Fibroblast of lung (primary cell): ENCODE results near the gene ADPGK.

Source experiments
- EZH2 ChIP-seq: IDR thresholded peaks from 2 replicates; pipeline ENCODE4 v1.5.1; 2012; ENCODE audit warnings: low read length, control low read depth, mild to moderate bottlenecking; ENCODE audit errors: missing control alignments
- TF ChIP-seq, protein P1 (sequence below), 2 donors: IDR thresholded peaks in 1 of 2; conservative IDR thresholded peaks in 1 of 2; 1 replicate in 1 of 2; 2 replicates in 1 of 2; pipeline ENCODE4 v1.5.1; 2011 to 2012; ENCODE audit warnings: low read length in 2 of 2, control low read depth in 1 of 2, inconsistent platforms in 1 of 2, low read depth in 1 of 2, mild to moderate bottlenecking in 1 of 2

DNA sequence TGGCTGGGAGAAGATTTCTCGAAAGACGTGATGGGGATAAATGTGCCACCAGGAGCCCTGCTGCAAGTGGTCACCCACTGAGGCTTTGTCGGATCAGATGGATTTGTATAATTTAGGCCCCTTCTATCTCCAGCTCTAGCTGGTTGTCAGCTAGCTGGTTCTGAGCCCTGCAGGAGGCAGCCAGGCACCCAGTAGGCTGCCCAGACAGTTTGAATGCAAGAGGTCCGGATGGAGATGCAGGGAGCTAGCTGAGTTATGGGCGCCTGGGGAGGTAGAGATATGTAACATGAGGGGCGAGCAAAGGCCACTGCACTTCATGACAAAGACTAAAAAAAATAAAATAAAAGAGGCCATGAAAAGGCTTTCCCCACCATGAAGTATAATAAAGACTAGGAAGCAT is 35.1 kb upstream of the ADPGK start:
- TF ChIP-seq, protein P1, sequence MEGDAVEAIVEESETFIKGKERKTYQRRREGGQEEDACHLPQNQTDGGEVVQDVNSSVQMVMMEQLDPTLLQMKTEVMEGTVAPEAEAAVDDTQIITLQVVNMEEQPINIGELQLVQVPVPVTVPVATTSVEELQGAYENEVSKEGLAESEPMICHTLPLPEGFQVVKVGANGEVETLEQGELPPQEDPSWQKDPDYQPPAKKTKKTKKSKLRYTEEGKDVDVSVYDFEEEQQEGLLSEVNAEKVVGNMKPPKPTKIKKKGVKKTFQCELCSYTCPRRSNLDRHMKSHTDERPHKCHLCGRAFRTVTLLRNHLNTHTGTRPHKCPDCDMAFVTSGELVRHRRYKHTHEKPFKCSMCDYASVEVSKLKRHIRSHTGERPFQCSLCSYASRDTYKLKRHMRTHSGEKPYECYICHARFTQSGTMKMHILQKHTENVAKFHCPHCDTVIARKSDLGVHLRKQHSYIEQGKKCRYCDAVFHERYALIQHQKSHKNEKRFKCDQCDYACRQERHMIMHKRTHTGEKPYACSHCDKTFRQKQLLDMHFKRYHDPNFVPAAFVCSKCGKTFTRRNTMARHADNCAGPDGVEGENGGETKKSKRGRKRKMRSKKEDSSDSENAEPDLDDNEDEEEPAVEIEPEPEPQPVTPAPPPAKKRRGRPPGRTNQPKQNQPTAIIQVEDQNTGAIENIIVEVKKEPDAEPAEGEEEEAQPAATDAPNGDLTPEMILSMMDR (conservative IDR thresholded peaks at IDR 0.05 in 1 of 2, IDR thresholded peaks at IDR 0.05 in 1 of 2; ENCODE audit: low read depth in 1 of 2, low read length in 2 of 2) = no peak
- TF ChIP-seq EZH2 = no peak
